Activated naive CD8-positive, alpha-beta T cell treated with anti-CD3 and anti-CD28 coated beads for 36 hours (primary cell): Measurements from ENCODE around the gene PRDM16. TPM values are rescaled to one million over a fixed set of nuclear protein-coding genes. Genes with fewer than 3 reads are reported as not detected.

Experiments
- DNase-seq: peaks from one replicate; pipeline ENCODE4 v3.0.0; 2021
- H3K27ac Mint-ChIP-seq: one replicate; pipeline ENCODE4 v1.8.0; 2022; ENCODE audit warnings: mild to moderate bottlenecking, moderate library complexity, mixed read lengths
- H3K27me3 Mint-ChIP-seq: one replicate; pipeline ENCODE4 v1.8.0; 2022; ENCODE audit warnings: mild to moderate bottlenecking, mixed read lengths
- H3K36me3 Mint-ChIP-seq: one replicate; pipeline ENCODE4 v1.8.0; 2021; ENCODE audit warnings: mild to moderate bottlenecking, mixed read lengths
- H3K4me1 Mint-ChIP-seq: one replicate; pipeline ENCODE4 v1.8.0; 2021; ENCODE audit warnings: mixed read lengths
- H3K4me3 Mint-ChIP-seq: one replicate; pipeline ENCODE4 v1.8.0; 2022; ENCODE audit warnings: mild to moderate bottlenecking, moderate library complexity, mixed read lengths
- H3K9me3 Mint-ChIP-seq: one replicate; pipeline ENCODE4 v1.8.0; 2022; ENCODE audit warnings: mixed read lengths
- total RNA-seq, 2 experiments: library from RNA; stranded (reverse); gene quantifications; one replicate each; pipeline ENCODE4 v1.2.3, GENCODE V29; 2021

Gene PRDM16
- total RNA-seq, 2 experiments from 2014 or later = 0.06 to 0.12 TPM

DNA sequence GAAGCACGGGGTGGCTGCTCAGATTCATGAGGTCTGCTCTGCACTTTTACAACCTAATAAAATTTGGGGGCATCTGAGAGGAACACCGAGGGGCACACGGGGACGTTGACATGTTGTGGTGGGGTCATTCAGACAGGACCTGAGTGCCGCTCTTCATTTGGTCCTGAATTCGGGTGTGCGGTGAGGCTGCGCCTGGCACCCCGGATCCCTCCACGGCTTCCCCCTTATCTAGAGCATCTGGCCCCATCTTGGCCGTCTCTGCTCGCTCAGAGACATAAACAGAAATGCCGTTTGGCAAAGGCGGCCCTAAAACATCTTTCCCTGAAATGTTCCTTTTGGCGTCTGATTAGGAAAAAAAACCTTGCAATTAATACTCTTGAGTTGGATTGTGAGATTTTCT, 157.2 kb downstream of the PRDM16 start:
- no peak overlapping the region for H3K27ac Mint-ChIP-seq

DNA sequence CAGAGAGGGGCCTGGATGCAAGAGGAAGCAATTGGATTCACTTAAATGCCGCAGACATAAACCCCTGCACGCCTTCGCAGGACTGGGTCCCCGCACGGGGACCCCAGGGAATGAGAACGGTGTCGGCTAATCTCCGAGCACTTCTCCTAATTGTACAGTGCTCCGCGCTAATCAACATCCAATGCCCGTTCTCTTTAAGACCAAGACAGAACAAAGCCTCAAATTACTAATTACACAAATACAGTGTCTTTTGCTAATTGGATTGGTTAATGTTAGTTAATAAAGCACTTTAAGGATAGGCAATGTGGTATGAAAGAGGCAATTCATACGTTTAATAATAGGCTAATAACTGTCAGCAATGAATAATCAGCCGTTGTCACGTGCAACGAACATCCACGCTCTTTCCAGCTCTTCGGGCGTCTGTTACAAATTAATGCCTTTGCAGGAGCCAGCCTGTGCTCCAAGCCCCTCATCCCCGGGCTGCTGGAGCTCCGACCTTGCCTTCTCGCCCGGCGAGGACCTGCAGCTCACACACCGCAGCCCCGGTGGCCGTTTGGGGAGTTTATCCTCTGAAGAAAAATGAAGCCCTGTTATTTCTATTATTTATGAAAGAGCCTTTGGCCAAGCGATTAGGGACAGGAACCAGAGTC, 157.8 kb downstream of the PRDM16 start:
- Mint-ChIP-seq H3K36me3 (no peaks in the 10 kb centered on the region), H3K9me3 (no peaks in the 10 kb centered on the region), H3K27ac (no peak overlapping the region), H3K4me1 (no peaks in the 10 kb centered on the region), H3K4me3 (no peak overlapping the region), H3K27me3 (no peaks in the 10 kb centered on the region)
- DNase-seq = no peak

More for the DNA sequence above, 157.2 kb downstream of the PRDM16 start:
- Mint-ChIP-seq H3K36me3 (no peaks in the 10 kb centered on the region), H3K4me3 (no peak overlapping the region), H3K4me1 (no peaks in the 10 kb centered on the region), H3K9me3 (no peaks in the 10 kb centered on the region), H3K27me3 (no peaks in the 10 kb centered on the region)
- no peak for DNase-seq

DNA sequence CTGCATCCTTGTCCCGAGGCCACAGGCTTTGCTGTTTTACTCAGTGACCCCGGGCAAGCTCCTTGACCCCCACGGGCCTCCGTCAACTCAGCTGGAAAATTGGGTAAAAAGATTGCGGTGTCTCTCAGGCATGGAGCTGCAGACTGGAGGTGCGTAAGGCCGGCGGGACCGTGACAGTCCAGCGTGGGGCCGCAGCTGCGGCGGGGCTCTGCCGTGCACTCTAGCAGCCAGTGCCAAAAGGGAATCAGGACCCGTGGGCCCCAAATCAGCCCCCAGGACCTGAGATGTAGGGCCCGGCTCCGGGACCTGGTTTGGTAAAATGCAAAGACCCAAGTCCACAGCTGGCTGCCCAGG, 158.3 kb downstream of the PRDM16 start:
- Mint-ChIP-seq H3K4me3 (no peak overlapping the region), H3K27me3 (no peaks in the 10 kb centered on the region), H3K27ac (no peak overlapping the region), H3K4me1 (no peaks in the 10 kb centered on the region), H3K9me3 (no peaks in the 10 kb centered on the region), H3K36me3 (no peaks in the 10 kb centered on the region)
- DNase-seq = no peak

DNA sequence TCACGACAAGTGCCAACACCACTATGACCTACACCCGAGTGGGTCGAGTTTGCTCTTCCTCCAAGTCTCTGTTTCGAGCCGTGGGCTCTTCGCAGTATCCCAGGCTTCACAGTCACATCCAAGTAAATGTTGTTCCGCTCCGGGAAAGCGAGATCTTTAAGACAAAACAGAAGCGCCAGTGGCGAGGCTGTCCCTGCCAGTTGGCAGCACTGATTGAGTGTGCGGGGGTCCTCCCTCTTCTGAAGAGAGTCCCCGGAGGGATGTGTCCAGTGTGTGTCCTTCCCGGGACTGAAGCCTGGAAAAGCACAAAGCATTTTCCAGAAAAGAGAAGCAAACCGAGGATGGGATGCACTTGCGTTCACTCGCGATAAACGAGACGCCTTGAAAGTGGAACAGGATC, 158.9 kb downstream of the PRDM16 start:
- DNase-seq = no peak
- Mint-ChIP-seq H3K27ac (no peak overlapping the region), H3K4me3 (no peak overlapping the region), H3K9me3 (no peaks in the 10 kb centered on the region), H3K4me1 (no peaks in the 10 kb centered on the region), H3K27me3 (no peaks in the 10 kb centered on the region), H3K36me3 (no peaks in the 10 kb centered on the region)

DNA sequence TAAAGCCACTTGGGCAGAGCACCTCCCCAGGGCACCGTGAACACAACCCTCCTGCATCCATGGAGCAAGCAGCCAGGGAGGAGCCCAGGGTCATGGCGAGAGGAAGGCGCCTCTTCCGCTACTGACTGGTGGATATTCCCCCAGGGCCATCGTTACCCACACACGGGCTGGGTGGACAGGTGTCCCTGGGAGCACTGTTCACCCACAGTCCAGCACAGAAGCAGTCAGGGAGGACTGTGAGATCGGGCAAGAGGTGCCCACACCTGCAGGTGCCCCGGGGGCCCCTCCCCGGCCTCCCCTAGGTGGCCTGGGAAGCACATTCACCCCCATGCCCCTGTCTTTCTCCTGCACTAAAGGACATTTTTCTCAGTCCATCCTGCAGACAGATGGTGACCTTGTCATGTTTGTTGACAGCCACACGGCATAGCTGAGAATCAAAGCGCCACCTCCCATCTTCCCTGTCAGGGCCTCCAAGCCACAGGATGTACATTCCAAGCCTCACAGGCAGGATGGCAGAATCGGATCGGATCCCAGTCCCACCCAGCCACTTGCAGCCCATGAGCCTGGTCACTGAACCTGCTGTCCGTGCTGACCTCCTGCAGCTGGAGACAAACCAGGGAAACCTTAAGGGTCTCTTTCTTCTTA, 160.2 kb downstream of the PRDM16 start:
- H3K36me3 Mint-ChIP-seq = no peaks in the 10 kb centered on the region
- no peaks in the 10 kb centered on the region for H3K9me3 Mint-ChIP-seq
- no peaks in the 10 kb centered on the region for H3K4me1 Mint-ChIP-seq
- DNase-seq = no peak
- no peak overlapping the region for H3K4me3 Mint-ChIP-seq
- no peaks in the 10 kb centered on the region for H3K27me3 Mint-ChIP-seq
- no peak overlapping the region for H3K27ac Mint-ChIP-seq

DNA sequence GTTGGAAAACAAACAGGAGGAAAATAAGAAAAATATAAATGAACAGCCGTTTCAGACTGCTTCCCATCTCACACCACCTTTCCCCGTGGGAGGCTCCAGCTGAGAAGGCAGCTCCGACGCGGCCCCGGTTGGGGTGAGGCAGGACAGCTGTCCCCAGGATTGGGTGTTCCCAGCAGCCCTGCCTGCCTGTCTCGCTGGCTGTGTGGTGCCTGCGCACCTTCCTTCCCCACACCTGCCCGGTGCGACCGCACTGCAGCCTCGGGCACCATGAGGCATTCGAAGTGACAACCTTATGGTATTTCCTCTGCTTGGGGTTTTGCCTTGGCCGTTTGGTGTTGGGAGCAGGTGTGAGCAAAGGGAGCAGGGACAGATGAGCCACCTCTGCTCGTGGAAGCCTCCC, 161.6 kb downstream of the PRDM16 start:
- Mint-ChIP-seq H3K4me3 (no peak overlapping the region), H3K4me1 (no peaks in the 10 kb centered on the region), H3K27ac (no peak overlapping the region), H3K27me3 (no peaks in the 10 kb centered on the region), H3K36me3 (no peaks in the 10 kb centered on the region), H3K9me3 (no peaks in the 10 kb centered on the region)
- no peak for DNase-seq

DNA sequence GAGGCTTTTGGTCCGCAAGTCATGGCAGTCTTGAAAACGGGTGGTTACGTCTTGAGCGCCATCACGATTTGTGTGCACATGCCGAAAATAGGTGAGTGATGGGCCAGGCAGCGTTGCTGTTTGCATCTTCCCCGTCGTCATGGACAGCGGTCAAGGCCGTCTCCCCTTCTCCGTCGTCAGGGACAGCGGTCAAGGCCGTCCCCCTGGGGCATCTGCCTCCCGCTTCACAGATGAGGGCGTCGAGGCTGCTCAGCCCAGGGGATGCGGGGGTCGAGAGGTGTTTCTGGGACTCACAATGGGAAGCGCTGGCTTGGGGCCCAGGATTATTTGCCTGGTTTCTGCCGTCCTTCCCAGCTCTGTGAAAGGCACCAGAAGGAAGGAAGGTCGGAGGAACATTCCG, 162.2 kb downstream of the PRDM16 start:
- DNase-seq = no peak
- H3K36me3 Mint-ChIP-seq = no peaks in the 10 kb centered on the region
- H3K27me3 Mint-ChIP-seq = no peaks in the 10 kb centered on the region
- H3K27ac Mint-ChIP-seq = no peak overlapping the region
- H3K4me1 Mint-ChIP-seq = no peaks in the 10 kb centered on the region
- H3K4me3 Mint-ChIP-seq = no peak overlapping the region
- H3K9me3 Mint-ChIP-seq = no peaks in the 10 kb centered on the region

DNA sequence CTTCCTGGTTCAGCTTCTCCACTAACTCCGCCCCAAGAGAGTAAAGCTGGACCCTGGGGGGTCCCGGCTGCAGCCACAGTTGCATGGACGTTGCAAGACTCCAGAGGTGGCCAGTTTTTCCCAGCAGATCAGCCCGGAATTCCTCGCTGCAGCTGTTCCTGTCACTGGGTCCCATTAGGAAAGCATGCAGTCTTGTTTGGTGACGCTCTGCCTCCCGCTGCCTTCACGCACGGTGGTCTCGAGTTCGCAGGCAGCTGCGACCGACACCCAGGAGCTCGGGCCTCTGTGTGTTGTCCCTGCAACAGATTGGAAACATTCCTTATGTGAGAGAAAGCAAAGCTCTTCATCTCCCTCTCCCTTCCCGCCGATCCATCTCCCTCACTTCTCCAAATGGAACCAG, 162.8 kb downstream of the PRDM16 start:
- H3K27ac Mint-ChIP-seq = no peak overlapping the region
- H3K4me1 Mint-ChIP-seq = no peaks in the 10 kb centered on the region
- no peaks in the 10 kb centered on the region for H3K27me3 Mint-ChIP-seq
- no peak overlapping the region for H3K4me3 Mint-ChIP-seq
- no peak for DNase-seq
- no peaks in the 10 kb centered on the region for H3K9me3 Mint-ChIP-seq
- H3K36me3 Mint-ChIP-seq = no peaks in the 10 kb centered on the region

DNA sequence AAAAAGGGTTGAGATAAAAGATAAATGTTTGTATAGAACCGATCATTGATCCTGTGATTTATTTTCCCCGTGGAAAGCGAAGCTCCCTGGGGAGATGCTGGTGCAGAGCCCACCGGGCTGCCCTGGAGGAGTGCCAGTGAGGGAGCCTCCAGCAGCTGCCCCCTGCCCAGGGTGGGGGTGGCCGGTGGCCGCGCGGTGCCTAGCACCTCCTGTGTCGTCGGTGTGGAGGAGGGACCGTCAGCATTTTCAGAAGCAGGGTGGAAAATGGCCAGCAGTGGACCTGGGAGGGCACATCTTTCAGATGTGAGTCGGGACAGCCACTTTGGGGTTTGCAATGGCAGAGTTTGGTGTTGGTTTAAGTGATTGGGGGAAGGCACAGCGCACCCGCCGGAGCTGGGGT, 164.0 kb downstream of the PRDM16 start:
- no peaks in the 10 kb centered on the region for H3K36me3 Mint-ChIP-seq
- no peaks in the 10 kb centered on the region for H3K9me3 Mint-ChIP-seq
- no peaks in the 10 kb centered on the region for H3K4me1 Mint-ChIP-seq
- H3K27me3 Mint-ChIP-seq = no peaks in the 10 kb centered on the region
- DNase-seq = no peak
- no peak overlapping the region for H3K4me3 Mint-ChIP-seq
- no peak overlapping the region for H3K27ac Mint-ChIP-seq

DNA sequence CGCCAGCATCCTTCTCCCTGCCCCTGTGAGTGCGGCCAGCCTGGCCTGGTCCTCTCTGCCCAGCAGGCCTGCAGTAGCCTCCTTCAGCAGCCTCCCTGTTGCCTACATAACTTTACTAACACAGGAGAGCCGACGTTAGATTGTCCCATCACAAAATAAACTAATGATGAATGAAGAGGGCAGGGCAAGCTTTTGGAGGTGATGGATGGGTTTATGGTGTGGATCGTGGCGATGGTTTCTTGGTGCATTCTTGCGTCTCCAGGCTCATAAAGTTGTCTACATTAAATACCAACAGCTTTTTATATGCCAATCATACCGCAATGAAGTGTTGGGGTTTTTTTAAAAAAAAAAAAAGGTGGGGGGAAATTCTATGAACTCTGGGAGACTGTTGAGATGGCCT, 164.5 kb downstream of the PRDM16 start:
- Mint-ChIP-seq H3K4me3 (no peak overlapping the region), H3K4me1 (no peaks in the 10 kb centered on the region), H3K27ac (no peak overlapping the region), H3K9me3 (no peaks in the 10 kb centered on the region), H3K36me3 (no peaks in the 10 kb centered on the region), H3K27me3 (no peaks in the 10 kb centered on the region)
- DNase-seq = no peak

DNA sequence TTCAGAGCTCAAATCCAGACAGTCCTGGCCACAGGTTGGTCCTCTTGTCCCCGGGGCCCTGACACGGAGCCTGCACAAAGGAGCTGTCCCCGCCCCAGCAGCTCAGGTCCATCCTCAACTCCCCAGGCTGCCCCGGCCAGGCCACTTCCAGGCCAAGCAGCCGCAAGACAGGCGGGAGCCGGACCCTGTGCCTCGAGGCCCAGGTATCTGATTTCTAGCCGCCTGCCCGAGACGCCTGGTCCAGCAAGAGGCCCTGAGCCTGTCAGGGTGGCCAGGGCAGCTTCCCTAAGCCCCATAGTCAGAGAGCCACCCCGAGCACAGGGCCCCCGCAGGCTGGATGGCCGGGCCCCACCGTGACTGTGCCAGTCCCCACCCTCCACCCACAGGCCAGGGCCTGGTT, 165.3 kb downstream of the PRDM16 start:
- Mint-ChIP-seq H3K27ac (no peak overlapping the region), H3K9me3 (no peaks in the 10 kb centered on the region), H3K4me1 (no peaks in the 10 kb centered on the region), H3K4me3 (no peak overlapping the region), H3K27me3 (no peaks in the 10 kb centered on the region), H3K36me3 (no peaks in the 10 kb centered on the region)
- DNase-seq = no peak

DNA sequence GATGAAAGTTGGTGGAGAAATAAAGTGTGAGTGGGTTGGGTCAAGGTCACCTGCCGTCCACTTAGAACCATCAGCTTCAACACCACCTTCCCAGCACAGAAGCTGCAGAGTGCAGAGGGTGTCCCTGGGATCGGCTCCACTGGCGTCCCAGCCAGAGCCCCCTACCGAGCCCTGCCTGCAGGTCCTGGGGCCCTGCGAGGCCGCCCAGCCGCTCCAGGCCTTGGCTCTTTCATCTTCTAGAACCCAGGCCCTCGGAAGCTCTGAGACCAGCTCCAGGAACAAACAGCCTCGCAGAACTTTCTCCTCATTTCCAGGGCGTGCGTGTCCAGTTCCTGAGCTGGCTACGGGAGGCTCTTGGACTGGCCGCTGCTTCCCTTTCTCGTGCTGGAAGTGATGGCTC, 166.0 kb downstream of the PRDM16 start:
- DNase-seq = no peak
- no peaks in the 10 kb centered on the region for H3K9me3 Mint-ChIP-seq
- no peak overlapping the region for H3K4me3 Mint-ChIP-seq
- no peaks in the 10 kb centered on the region for H3K4me1 Mint-ChIP-seq
- no peaks in the 10 kb centered on the region for H3K36me3 Mint-ChIP-seq
- H3K27ac Mint-ChIP-seq = no peak overlapping the region
- no peaks in the 10 kb centered on the region for H3K27me3 Mint-ChIP-seq

DNA sequence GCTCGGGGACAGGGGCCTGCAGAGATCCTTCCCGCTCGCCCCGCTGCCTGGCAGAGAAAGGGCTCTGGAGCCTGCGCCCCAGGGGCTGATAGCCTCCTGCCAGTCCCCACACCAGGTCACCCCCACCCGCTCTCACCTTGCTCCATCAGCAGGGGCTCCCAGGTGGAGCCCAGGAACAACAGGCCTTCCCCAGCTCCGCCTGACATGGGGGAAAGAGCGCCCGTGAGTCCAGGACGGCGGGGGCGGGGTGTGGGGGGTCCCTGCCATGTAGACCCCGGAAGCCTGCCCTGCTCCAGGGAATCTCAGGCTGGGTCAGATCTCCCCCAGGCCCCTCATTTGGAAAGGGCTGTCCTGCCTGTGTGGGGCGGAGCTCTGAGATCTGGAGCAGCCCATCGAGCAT, 166.5 kb downstream of the PRDM16 start:
- H3K4me1 Mint-ChIP-seq = no peaks in the 10 kb centered on the region
- H3K4me3 Mint-ChIP-seq = no peak overlapping the region
- no peaks in the 10 kb centered on the region for H3K27me3 Mint-ChIP-seq
- H3K27ac Mint-ChIP-seq = no peak overlapping the region
- H3K36me3 Mint-ChIP-seq = no peaks in the 10 kb centered on the region
- no peak for DNase-seq
- no peaks in the 10 kb centered on the region for H3K9me3 Mint-ChIP-seq

DNA sequence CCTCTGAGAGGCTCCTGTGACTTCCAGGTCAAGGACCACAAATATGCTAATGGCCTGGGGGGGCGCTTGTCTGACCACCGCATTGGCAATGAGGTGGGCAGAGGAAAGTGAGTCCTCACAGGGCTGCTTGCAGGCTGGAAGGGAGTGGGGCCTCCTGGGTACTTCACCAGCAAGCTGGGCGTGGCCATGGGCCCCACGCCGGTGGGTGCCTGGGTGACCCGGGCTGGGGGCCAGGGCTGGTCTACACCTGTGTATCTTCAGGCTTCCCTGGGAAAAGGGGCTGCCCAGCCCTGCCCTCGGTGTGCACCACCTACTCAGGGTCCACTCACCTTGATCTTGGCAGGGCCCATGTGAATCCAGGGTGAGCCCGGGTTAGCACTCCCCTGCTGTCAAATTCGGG, 167.4 kb downstream of the PRDM16 start:
- DNase-seq = no peak
- Mint-ChIP-seq H3K9me3 (no peaks in the 10 kb centered on the region), H3K36me3 (no peaks in the 10 kb centered on the region), H3K27ac (no peak overlapping the region), H3K4me1 (no peaks in the 10 kb centered on the region), H3K27me3 (no peaks in the 10 kb centered on the region), H3K4me3 (no peak overlapping the region)

DNA sequence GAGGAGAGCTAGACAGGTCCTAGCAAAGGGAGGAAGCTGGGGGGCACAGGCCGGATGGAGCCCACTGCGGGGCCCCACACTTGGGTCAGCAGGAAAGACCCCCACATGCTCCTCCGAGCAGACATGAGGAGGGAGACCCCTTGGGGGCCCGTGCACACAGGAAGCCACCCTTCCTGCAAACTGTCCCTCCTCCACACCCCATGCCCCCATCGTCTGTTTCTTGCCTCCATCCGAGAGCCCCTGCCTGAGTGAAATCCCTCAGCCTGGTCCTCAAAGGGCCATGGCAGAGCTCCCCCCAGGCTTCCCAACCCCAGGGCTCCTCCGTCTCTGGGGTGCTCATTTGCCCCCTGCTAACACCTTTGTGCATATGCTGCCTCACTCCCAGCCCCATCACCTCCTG, 168.0 kb downstream of the PRDM16 start:
- Mint-ChIP-seq H3K27ac (no peak overlapping the region), H3K27me3 (no peaks in the 10 kb centered on the region), H3K9me3 (no peaks in the 10 kb centered on the region), H3K36me3 (no peaks in the 10 kb centered on the region), H3K4me1 (no peaks in the 10 kb centered on the region), H3K4me3 (no peak overlapping the region)
- DNase-seq = no peak

DNA sequence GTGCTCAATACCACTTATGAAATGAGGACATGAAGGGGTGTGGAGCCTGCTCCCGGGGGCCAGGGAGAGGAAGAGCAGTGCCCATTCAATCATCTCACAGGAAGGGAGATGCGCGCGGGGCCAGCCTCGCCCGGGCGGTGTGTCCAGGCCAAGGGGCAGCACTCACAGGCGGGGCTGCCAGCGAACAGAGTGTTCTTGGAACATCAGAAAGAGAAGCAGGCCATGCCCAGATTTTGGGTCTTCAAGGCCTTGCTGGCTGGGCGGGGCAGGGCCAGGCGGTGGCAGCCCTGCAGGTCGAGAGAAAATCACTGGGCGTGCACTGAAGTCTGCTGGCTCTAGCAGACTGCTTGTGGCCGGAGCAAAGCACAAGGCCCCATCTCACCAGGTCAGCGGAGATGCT, 168.6 kb downstream of the PRDM16 start:
- no peak overlapping the region for H3K27ac Mint-ChIP-seq
- DNase-seq = no peak
- no peaks in the 10 kb centered on the region for H3K9me3 Mint-ChIP-seq
- no peaks in the 10 kb centered on the region for H3K36me3 Mint-ChIP-seq
- H3K4me3 Mint-ChIP-seq = no peak overlapping the region
- H3K4me1 Mint-ChIP-seq = no peaks in the 10 kb centered on the region
- H3K27me3 Mint-ChIP-seq = no peaks in the 10 kb centered on the region
